K562 treated with DMSO at 1 percent for 24 hours (cell line): Measurements from ENCODE around the gene GTF2H2C. TPM values are rescaled to one million over a fixed set of nuclear protein-coding genes. Genes with fewer than 3 reads are reported as not detected.

ENCODE experiments used
- total RNA-seq: library from RNA; unstranded; fragments of 300-600 nt; gene quantifications from 2 replicates; pipeline ENCODE4 v1.2.3, GENCODE V29; 2022; ENCODE audit warnings: low read depth; ENCODE audit not compliant: insufficient read depth

Gene GTF2H2C
- total RNA-seq: 21.8 and 23.0 TPM in 2 replicates

GRCh38 chr5:69559908-69560330, at the start of gene GTF2H2C:
GTF2H2C (plus strand) TSS chr5:69560191; CDS start chr5:69565133, 4,942 bp downstream.

Other genes with a start within 250 kb of the GTF2H2C start
- 4.4 and 4.9 TPM in 2 replicates for gene CCDC125, start 227.4 kb upstream of the GTF2H2C start, total RNA-seq
- gene AK6, start 190.7 kb upstream of the GTF2H2C start, total RNA-seq: 25.5 and 30.9 TPM in 2 replicates
- 77.3 and 85.9 TPM in 2 replicates for gene TAF9, start 190.7 kb upstream of the GTF2H2C start, total RNA-seq
- gene RAD17, start 190.4 kb upstream of the GTF2H2C start, total RNA-seq: 15.0 and 15.6 TPM in 2 replicates
- gene MARVELD2, start 145.1 kb upstream of the GTF2H2C start, total RNA-seq: 0.08 TPM in 1 of 2 replicates, not detected in the other
- not detected in 2 replicates for gene OCLN, start 67.4 kb upstream of the GTF2H2C start, total RNA-seq